Measurements from ENCODE around the gene ATP9B.
"Not testable (repeated sequence)": the region's sequence is repeated elsewhere in the genome, so short reads cannot be mapped to it uniquely, and the experiment has no call there.

ATP9B gene

DNA sequence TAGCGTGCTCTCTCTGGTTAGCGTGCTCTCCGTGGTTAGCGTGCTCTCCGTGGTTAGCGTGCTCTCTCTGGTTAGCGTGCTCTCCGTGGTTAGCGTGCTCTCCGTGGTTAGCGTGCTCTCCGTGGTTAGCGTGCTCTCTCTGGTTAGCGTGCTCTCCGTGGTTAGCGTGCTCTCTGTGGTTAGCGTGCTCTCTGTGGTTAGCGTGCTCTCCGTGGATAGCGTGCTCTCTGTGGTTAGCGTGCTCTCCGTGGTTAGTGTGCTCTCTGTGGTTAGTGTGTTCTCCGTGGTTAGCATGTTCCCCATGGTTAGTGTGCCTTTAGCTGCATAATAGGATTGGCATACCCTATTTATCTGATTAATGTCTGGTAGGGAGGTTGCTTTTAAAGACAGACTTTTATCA lies 258.7 kb downstream of the ATP9B start:
- DNase-seq (ENCODE audit: low read depth in 2 of 3, low spot score in 2 of 3): not testable (repeated sequence)

DNA sequence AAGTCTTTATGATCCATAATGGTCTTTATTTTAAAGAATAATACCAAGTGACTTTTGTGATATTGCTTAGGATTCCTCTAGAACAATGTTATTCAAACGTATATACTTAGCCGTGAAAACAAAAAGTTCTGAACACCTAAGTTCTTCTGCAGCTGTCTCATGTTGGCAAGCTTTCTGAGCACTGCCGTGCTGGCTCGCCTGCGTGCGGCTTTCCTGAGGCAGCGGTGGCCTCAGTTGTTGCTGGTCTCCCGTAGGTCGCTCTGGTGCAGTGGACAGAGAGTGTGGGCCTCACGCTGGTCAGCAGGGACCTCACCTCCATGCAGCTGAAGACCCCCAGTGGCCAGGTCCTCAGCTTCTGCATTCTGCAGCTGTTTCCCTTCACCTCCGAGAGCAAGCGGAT lies 259.7 kb downstream of the ATP9B start:
- DNase-seq (ENCODE audit: low read depth in 2 of 3, low spot score in 2 of 3): no peak

DNA sequence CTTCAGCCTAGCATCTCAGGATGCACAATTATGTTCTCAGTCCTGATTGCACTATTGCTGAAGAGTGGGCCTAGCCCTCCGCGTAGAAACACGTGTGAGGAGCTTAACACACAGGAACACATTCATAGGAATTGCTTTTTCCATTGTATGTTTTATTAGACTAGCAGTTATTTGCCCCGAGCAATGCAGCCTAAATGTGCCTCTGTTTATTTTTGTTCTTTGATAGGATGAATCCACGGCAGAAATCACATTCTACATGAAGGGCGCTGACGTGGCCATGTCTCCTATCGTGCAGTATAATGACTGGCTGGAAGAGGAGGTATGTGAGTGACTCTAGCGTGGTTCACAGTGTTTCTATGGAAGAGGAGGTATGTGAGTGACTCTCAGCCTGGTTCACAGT lies 260.6 kb downstream of the ATP9B start:
- no peak for DNase-seq (ENCODE audit: low read depth in 2 of 3, low spot score in 2 of 3)

DNA sequence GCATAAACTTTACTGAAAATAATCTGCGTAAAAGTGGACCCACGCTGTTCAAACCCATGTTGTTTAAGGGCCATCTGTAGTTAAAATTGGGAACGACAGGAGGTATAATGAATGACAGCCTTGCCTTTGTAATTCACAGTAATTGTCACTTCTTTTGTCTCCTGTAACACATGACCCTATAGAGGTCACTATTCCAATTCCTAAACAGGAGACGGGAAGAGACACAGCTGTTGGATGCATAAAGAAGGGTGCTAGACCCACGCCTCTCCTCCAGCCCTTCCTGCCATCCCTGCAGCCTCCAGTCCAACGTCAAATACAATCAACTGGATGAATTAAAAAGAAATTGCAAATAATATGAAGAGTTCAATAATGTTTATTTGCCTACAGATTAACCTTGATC lies 263.5 kb downstream of the ATP9B start:
- DNase-seq (ENCODE audit: low read depth in 2 of 3, low spot score in 2 of 3): no peak

DNA sequence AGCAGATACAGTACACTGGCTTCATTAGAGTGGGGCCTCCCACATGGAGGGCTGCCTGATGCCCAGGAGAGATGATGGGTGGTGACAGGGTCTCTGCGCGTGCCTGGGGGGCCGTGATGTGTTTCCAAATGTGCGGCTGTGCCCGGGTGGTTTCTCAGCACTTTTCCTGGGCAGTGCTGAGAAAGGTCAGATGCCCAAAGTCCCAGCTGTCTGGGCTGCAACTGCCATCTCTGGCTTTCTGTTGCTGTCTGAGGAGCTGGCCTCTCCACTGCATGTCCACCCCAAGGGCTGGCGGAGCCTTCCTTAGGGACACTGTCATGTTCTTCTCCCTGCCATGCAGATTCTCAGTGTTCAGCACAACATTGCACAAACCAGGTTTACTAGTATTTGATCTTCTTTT lies 263.9 kb downstream of the ATP9B start:
- DNase-seq (ENCODE audit: low read depth in 2 of 3, low spot score in 2 of 3): no peak

DNA sequence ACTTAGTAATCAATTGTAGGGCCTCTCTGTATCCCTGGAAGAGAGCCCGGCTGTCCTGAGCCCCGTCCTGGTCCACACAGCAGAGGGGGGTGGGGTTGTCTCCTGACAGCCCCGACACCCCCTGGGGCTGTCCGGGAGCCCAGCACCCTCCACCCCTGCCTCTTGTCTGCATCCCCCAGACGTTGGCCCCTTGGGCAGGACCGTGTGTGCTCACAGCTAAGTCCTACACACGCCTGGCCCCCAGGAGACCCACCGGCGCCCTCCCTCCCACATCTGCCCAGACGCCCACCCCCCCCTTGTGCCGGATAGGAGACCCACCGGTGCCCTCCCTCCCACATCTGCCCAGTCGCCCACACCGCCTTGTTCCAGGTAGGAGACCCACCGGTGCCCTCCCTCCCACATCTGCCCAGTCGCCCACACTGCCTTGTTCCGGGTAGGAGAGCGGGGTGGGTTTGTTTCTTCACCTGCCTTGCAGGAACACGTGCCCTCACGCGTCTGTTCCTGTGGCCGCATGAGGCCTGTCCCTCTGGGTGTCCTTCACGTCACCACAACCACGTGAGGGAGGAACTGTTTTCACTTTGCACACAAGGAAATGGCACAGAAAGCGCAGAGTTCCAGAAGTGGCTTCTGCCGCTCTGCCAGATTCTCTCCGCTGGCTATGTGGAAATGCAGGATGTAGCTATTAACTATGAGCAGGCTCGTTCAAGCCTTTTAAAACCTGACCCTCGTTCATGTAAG lies 265.5 kb downstream of the ATP9B start:
- no peak for DNase-seq (ENCODE audit: low read depth in 2 of 3, low spot score in 2 of 3)

DNA sequence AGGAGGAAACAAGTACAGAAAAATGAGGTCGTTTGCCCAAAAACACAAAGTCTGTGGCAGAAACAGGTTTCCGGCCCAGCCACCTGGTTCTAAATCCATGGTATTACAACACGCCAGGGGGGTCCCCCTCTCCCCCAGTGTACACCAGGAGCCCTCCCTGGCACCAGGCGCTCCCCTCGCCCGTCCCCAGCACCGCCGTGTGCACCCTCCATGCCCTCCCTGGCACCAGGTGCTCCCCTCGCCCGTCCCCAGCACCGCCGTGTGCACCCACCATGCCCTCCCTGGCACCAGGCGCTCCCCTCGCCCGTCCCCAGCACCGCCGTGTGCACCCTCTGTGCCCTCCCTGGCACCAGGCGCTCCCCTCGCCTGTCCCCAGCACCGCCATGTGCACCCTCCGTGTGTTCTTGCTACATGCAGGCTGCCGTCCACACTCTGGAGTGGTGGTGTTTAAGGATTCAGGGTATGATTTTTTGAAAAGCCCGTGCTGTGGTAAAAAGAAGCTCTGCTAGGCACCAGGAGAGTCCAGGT lies 266.7 kb downstream of the ATP9B start:
- DNase-seq (ENCODE audit: low read depth in 2 of 3, low spot score in 2 of 3): no peak

DNA sequence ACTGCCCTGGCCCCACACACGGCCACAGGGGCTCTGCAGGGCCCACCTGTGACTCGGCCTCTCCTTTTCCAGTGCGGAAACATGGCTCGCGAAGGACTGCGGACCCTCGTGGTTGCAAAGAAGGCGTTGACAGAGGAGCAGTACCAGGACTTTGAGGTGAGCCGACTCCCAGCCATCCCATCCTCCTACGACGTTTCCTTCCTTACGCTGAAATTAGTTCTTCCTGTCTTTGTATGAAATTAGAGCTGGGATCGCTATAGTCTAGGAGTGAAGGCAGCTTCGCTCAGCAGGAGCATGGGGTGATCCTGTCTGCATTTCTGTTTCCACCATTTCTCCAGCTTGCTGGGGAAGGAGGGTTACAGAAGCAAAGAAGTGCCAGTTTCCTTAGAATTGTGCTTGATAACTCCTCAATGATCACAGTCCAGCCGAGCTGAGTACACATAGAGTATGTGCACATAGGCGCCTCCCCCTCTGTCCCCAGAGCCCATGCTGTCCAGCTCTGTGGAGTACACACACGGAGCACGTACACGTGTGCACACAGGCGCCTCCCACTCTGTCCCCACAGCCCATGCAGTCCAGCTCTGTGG lies 267.5 kb downstream of the ATP9B start:
- no peak for DNase-seq (ENCODE audit: low read depth in 2 of 3, low spot score in 2 of 3)

DNA sequence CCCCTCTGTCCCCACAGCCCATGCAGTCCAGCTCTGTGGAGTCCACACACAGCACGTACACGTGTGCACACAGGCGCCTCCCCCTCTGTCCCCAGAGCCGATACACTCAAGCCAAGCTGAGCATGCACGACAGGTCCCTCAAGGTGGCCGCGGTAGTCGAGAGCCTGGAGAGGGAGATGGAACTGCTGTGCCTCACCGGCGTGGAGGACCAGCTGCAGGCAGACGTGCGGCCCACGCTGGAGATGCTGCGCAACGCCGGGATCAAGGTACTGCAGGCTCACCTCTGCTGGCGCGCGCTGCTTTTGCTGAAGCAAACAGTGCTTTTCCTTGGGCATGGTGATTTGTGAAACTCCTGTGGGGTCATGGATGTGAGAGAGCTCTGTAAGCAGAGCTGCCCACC lies 268.0 kb downstream of the ATP9B start:
- no peak for DNase-seq (ENCODE audit: low read depth in 2 of 3, low spot score in 2 of 3)

DNA sequence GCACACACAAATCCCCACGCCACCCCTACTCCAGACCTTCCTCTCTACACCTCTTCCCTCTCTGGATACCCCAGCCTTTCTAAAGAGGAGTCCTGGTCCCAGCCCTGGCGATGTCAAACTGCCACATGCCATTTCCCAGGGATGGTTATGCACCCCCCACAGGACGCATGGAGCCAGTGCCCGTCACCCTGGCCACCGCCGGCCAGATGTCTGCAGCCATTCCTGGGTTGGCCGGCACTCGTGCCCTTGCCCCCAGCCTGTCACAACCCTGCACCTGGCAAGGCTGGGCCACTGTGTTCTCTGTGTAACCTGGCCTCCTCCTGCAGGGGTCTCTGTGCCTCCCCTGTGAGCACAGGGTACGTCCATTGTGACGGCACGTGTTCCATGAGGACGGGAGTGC lies 268.4 kb downstream of the ATP9B start:
- DNase-seq (ENCODE audit: low read depth in 2 of 3, low spot score in 2 of 3): no peak

DNA sequence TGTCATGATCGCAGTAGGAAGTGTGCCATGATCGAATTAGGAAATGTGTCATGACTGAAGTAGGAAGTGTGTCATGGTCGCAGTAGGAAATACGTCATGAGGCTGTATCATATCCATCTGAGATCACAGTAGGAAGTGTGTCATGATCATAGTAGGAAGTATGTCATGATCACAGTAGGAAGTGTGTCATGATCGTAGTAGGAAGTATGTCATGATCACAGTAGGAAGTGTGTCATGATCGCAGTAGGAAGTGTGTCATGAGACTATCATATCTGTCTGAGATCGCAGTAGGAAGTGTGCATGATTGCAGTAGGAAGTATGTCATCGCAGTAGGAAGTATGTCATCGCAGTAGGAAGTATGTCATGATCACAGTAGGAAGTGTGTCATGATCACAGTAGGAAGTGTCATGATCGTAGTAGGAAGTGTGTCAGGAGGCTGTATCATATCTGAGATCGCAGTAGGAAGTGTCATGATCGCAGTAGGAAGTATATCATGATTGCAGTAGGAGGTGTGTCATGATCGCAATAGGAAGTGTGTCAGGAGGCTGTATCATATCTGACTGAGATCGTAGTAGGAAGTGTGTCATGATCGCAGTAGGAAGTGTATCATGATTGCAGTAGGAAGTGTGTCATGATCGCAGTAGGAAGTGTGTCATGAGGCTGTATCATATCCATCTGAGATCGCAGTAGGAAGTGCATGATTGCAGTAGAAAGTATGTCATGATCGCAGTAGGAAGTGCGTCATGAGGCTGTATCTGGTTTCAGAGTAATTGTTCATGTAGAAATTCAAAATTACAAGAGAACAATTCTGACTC lies 270.1 kb downstream of the ATP9B start:
- no peak for DNase-seq (ENCODE audit: low read depth in 2 of 3, low spot score in 2 of 3)

DNA sequence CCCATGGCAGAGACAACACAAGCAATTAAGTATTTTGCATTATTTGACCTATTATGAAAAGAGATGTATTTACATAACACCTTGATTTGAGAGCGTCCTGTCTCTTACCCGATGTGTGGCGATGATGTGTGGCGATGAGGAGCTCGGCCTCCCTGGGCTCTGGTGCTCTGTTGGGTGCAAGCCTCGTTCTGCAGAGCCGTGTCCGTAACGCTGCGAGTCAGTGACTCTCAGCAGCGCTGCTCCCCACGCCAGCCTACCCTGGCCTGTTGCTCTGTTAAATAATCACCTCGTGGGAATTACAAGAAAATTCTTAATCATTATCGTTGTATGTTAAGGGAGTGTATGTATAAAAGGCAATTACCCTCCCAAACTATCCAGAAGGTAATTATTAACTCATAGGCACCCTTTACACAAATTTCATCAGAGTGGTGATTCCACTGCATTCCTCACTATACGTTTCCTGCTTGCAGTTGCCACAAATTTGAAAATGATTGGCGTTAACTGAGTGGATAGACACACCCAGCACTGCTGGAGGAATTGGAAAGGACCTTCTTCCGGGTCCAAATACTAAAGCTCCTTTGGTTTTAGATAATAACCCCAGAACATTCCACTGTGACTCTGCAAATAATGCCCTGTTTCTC lies 274.5 kb downstream of the ATP9B start:
- DNase-seq (ENCODE audit: low read depth in 2 of 3, low spot score in 2 of 3): no peak

DNA sequence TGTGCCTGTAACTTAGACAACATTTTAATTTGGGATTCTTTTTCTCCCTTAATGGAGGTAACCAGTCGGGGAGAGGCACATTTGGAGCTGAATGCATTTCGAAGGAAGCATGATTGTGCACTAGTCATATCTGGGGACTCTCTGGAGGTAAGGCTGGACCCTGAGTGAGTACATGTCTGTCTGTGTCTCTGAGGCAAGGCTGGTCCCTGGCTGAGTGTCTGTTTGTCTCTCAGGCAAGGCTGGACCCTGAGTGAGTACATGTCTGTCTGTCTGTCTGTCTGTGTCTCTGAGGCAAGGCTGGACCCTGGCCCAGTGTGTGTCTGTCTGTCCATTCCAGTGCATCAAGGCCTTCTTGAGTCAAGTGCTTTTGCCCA lies 275.0 kb downstream of the ATP9B start:
- no peak for DNase-seq (ENCODE audit: low read depth in 2 of 3, low spot score in 2 of 3)

DNA sequence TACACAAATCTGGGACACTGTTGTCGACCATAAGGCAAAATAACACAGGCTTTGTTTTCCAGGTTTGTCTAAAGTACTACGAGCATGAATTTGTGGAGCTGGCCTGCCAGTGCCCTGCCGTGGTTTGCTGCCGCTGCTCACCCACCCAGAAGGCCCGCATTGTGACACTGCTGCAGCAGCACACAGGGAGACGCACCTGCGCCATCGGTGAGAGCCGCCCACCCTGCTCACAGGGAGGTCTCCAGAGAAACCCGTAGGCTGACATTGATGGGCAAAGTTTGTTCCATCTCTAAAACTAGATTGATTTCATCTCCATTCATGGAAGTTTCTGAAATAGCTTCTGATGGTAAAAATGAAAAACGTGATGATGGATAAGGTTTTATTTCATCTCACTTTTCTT lies 276.2 kb downstream of the ATP9B start:
- DNase-seq (ENCODE audit: low read depth in 2 of 3, low spot score in 2 of 3): no peak

DNA sequence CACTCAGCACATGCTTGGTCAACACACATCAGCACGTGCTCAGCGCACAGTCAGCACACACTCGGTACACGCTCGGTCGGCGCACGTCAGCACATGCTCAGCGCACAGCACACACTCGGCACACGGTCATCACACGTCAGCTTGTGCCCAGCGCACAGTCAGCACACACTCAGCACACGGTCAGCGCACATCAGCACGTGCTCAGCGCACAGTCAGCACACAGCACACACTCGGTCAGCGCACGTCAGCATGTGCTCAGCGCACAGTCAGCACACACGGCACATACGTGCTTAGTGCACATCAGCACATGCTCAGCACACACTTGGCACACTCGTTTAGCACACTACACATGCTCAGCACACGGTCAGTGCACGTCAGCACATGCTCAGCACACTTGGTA lies 276.8 kb downstream of the ATP9B start:
- DNase-seq (ENCODE audit: low read depth in 2 of 3, low spot score in 2 of 3): no peak

DNA sequence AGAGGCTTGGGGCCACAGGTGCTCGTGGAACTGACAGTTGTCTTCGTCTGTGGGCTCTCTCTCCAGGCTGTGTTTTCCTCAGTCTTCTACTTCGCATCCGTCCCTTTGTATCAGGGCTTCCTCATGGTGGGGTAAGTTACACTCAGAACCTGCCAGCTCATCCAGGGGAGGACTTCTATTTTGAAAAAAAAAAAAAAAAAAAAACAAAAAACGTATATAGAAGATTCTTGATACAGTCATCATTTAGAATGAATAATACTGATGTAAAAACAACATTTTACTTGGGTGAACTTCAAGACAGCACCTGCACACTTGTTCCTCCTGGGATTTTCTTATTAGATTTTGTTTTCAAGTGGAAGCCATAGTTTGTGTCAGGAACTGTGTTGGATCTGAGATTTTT lies 278.9 kb downstream of the ATP9B start:
- no peak for DNase-seq (ENCODE audit: low read depth in 2 of 3, low spot score in 2 of 3)

DNA sequence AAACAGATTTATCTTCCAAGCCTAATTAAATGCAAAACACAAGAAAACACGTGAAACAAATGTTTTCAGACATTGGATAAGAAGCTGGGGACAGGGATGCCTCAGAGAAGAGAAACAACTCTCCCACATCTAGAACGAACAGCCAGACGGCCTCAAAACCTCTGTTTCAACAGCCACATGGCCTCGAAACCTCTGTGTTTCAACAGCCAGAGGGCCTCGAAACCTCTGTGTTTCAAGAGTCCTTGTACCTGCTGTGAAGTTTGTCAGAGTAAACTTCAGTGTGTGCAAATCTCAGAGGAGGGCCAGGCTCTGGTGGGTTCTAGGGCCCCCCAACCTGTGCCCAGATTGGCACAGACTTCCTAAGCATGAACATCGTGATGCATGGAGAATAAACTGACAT lies 283.2 kb downstream of the ATP9B start:
- DNase-seq (ENCODE audit: low read depth in 2 of 3, low spot score in 2 of 3): no peak

DNA sequence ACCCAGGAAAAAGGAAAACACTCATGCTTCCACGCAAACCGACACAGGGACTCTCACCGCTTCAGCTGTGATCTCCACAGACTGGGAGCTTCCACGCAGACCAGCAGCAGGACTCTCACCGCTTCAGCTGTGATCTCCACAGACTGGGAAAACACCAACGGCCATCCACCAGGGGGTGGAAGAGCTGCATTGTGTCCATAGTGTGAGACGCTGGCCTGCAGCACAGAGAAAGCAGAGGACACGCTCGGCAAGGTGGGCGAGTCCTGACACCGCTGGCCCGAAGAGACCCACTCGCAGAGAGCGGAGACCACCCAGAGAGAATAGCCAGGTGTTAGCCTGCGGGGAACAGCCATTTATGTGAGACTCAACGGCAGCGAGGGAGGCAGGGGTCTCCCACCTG lies 284.1 kb downstream of the ATP9B start:
- no peak for DNase-seq (ENCODE audit: low read depth in 2 of 3, low spot score in 2 of 3)

DNA sequence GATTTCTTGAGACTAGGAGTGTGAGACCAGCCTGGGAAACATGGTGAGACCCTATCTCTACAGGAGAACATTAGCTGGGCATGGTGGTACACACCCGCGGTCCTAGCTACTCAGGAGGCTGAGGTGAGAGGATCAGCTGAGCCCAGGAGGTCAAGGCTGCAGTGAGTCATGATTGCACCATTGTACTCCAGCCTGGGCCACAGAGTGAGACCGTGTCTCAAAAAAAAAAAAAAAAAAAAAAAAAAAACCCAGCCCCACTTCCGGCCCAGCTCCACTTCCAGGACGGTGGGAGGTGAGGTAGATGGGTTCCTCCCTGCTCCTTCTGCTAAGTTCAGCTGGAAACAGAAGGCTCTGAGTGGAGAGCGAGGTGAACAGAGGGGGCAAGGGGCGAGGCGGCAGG lies 285.2 kb downstream of the ATP9B start:
- no peak for DNase-seq (ENCODE audit: low read depth in 2 of 3, low spot score in 2 of 3)

DNA sequence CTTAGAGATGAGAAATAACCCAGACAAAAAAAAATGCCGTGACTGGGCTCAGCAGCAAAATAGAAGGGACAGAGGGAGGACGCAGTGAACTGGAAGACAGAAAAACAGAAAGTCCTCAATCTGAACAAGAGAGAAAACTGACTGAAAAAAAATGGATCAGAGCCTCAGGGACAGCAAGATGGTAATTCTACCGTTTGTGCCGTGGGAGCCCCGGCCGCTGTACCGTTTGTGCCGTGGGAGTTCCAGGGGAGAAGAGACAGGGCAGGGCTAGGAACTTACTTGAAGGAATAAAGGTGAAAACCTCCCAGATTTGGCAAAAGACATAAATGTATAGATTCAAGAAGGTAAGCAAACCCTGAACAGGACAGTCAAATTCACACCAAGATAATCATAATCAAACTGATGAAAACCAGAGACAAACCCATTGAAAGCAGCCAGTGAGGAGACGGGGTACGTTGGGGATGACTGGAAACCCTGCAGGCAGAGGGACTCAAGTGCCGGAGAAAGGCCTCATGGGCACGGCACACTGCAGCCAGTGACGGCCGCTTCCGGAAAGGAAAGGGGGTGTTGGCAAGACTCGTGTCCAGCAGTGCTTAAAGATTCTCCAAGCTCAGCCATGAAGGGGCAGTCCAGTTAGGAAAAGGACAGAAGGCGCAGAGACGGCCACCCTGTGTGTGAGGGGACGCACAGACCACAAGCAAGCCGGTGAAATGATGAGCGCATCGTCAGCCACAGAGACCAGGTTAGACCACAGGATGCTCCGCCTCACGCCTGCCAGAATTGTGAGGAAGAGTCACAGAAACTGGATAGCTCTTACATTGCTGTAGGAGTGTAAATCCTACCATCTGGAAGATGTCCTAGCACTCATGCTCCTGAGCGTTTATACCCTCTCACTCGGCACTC lies 286.5 kb downstream of the ATP9B start:
- no peak for DNase-seq (ENCODE audit: low read depth in 2 of 3, low spot score in 2 of 3)

DNA sequence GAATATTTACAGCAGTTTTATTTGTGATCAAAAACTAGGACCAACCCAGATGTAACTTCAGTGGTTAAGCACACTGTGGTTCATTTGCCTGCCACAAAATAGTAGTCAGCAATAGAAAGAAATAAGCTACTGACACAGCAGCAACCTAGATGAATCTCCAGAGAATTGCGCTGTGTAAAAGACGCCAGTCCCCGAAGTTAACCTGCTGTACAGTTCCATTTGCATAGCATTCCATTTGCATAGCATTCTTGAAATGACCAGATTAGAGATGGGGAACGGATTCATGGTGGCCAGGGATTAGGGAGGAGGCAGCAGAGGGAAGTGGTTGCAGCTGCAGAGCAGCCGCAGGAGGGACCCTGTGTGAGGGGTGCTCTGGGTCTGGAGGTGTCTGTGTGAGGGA lies 287.2 kb downstream of the ATP9B start:
- no peak for DNase-seq (ENCODE audit: low read depth in 2 of 3, low spot score in 2 of 3)

Data from activated CD8-positive, alpha-beta memory T cell treated with anti-CD3 and anti-CD28 coated beads for 48 hours (primary cell).